GM12878 (cell line): ENCODE results near the gene SUFU. TPM values are rescaled to one million over a fixed set of nuclear protein-coding genes. Genes with fewer than 3 reads are reported as not detected.

Source experiments
- ATAC-seq: fragments of 200-7000 bp; cut with Tn5 transposase; 3 replicates; pipeline ENCODE4 v1.9.1; 2020; ENCODE audit warnings: mild to moderate bottlenecking, moderate library complexity
- BruUV-seq: library from RNA; stranded (reverse); fragments of 400-500 nt; replicated peaks from 2 replicates; lab custom pipeline; 2021; lab: Mats Ljungman, UMichigan
- CTCF ChIA-PET: fragments of 300-600 bp; sonication (Branson Sonifier 250); formaldehyde crosslinking; extraction: SDS; loops from one replicate; lab custom pipeline; 2021; ENCODE audit warnings: inconsistent platforms; lab: Yijun Ruan, JAX
- POLR2A ChIA-PET: fragments of 350-600 bp; formaldehyde crosslinking; extraction: SDS; loops from one replicate; lab custom pipeline; 2021; ENCODE audit warnings: inconsistent platforms; lab: Charles Lee
- RAD21 ChIA-PET: fragments of 300-600 bp; sonication (Branson Sonifier 250); formaldehyde crosslinking; loops from one replicate; lab custom pipeline; 2023; ENCODE audit warnings: antibody characterized with exemption; ENCODE audit not compliant: unreplicated experiment; lab: Charles Lee
- SMC1A ChIA-PET: fragments of 300-600 bp; sonication (Branson Sonifier 250); formaldehyde crosslinking; loops from one replicate; lab custom pipeline; 2023; ENCODE audit not compliant: unreplicated experiment, uncharacterized antibody; lab: Charles Lee
- DNase-seq: peaks from one replicate; pipeline ENCODE4 v3.0.0-alpha.2; 2011; ENCODE audit warnings: low read depth, low spot score
- FAIRE-seq: peaks from 3 replicates; lab custom pipeline; 2011; peaks lifted over from hg19 to GRCh38; lab: Jason Lieb, UNC
- H2AFZ ChIP-seq: 2 replicates; pipeline ENCODE4 v1.6.0; 2011; ENCODE audit warnings: low read depth, low read length, control low read depth; ENCODE audit not compliant: control insufficient read depth
- H3K27ac ChIP-seq: 2 replicates; pipeline ENCODE4 v1.5.1; 2011; ENCODE audit warnings: control low read depth; ENCODE audit not compliant: control insufficient read depth, insufficient read depth
- H3K27me3 ChIP-seq, 2 experiments: replicated peaks in 1 of 2; 2 replicates each; pipeline versions ENCODE4 v1.6.0 to v1.6.1; 2011; ENCODE audit warnings: low read length in 1 of 2; ENCODE audit not compliant: control insufficient read depth in 2 of 2, insufficient read depth in 2 of 2
- H3K36me3 ChIP-seq, 2 experiments: 2 replicates each; pipeline ENCODE4 v1.5.1; 2011; ENCODE audit warnings: low read length in 1 of 2; ENCODE audit not compliant: control insufficient read depth in 2 of 2, insufficient read depth in 2 of 2
- H3K4me1 ChIP-seq: 2 replicates; pipeline ENCODE4 v1.6.1; 2011; ENCODE audit warnings: mild to moderate bottlenecking, low read length, moderate library complexity, mixed read lengths; ENCODE audit not compliant: control insufficient read depth, insufficient read depth
- H3K4me2 ChIP-seq: 2 replicates; pipeline ENCODE4 v1.6.0; 2011; ENCODE audit warnings: control low read depth; ENCODE audit not compliant: control insufficient read depth, insufficient read depth
- H3K4me3 ChIP-seq: fragments of 200-600 bp; sonication (generic); 2 replicates; pipeline ENCODE4 v1.5.1; 2016
- H3K79me2 ChIP-seq: 2 replicates; pipeline ENCODE4 v1.6.0; 2011; ENCODE audit warnings: low read length; ENCODE audit not compliant: control insufficient read depth, insufficient read depth
- H3K9ac ChIP-seq: 2 replicates; pipeline ENCODE4 v1.8.0; 2011; ENCODE audit warnings: low read length, control low read depth, mixed read lengths; ENCODE audit not compliant: control insufficient read depth, insufficient read depth
- H3K9me3 ChIP-seq: replicated peaks from 3 replicates; pipeline ENCODE4 v1.5.1; 2011; ENCODE audit warnings: mild to moderate bottlenecking, low read length; ENCODE audit not compliant: control insufficient read depth, insufficient read depth
- H4K20me1 ChIP-seq: 2 replicates; pipeline ENCODE4 v1.6.0; 2011; ENCODE audit not compliant: control insufficient read depth, insufficient read depth
- BACH1 ChIP-seq: fragments of 450-650 bp; IDR thresholded peaks from 2 replicates; pipeline ENCODE4 v1.6.1; 2017; ENCODE audit warnings: mild to moderate bottlenecking, borderline replicate concordance
- BHLHE40 ChIP-seq, 2 experiments: fragments of 450-650 bp in 1 of 2; IDR thresholded peaks; 2 replicates each; pipeline ENCODE4 v1.6.1; 2011 to 2017; ENCODE audit warnings: low read depth in 2 of 2, borderline replicate concordance in 1 of 2, improper control_type of control experiment in 1 of 2, low read length in 1 of 2, mild to moderate bottlenecking in 1 of 2
- FOS ChIP-seq: IDR thresholded peaks from 3 replicates; pipeline ENCODE4 v1.6.1; 2011; ENCODE audit warnings: borderline replicate concordance; ENCODE audit not compliant: insufficient read length; ENCODE audit errors: extremely low read depth
- IKZF2 ChIP-seq, 2 experiments: fragments of 450-650 bp; IDR thresholded peaks; 2 replicates each; pipeline ENCODE4 v1.6.1; 2017; ENCODE audit warnings: mild to moderate bottlenecking in 2 of 2, moderate library complexity in 2 of 2
- MXI1 ChIP-seq: fragments of 150-350 bp; IDR thresholded peaks from 2 replicates; pipeline ENCODE4 v1.6.1; 2011; ENCODE audit warnings: low read depth, mild to moderate bottlenecking, inconsistent platforms, low read length, improper control_type of control experiment
- NFIC ChIP-seq: IDR thresholded peaks from 2 replicates; pipeline ENCODE4 v1.6.1; 2012; ENCODE audit warnings: low read depth, mild to moderate bottlenecking, inconsistent platforms, low read length, moderate library complexity
- NR2F1 ChIP-seq: fragments of 450-650 bp; conservative IDR thresholded peaks from 2 replicates; pipeline ENCODE4 v1.6.1; 2017; ENCODE audit warnings: mild to moderate bottlenecking
- RUNX3 ChIP-seq: IDR thresholded peaks from 2 replicates; pipeline ENCODE4 v1.6.1; 2012; ENCODE audit warnings: low read length, inconsistent platforms
- STAT3 ChIP-seq: IDR thresholded peaks from 2 replicates; pipeline ENCODE4 v1.6.1; 2011; ENCODE audit warnings: low read depth, low read length, improper control_type of control experiment
- TARDBP ChIP-seq: IDR thresholded peaks from 2 replicates; pipeline ENCODE4 v1.6.1; 2016; ENCODE audit warnings: borderline replicate concordance
- WGBS: methylation state at CpG from one replicate; pipeline ENCODE4 v1.1.6; 2016; ENCODE audit warnings: low lambda C conversion rate; ENCODE audit not compliant: insufficient replicate concordance, insufficient coverage; ENCODE audit errors: missing lambda C conversion rate; 5-methylcytosine and 5-hydroxymethylcytosine counted together
- in situ Hi-C: fragments of 300-500 bp; cut with MboI; formaldehyde crosslinking; loops from 9 replicates; pipeline ENCODE4 v1.14.3; 2018; ENCODE audit warnings: mixed read lengths
- intact Hi-C: fragments of 100-400 bp; cut with micrococcal nuclease; formaldehyde crosslinking; loops from one replicate; pipeline ENCODE4 v1.14.2; 2022; ENCODE audit not compliant: unreplicated experiment
- polyA plus RNA-seq, 11 experiments: library from polyadenylated mRNA; depleted of rRNA in 4 of 11; unstranded in 6 of 11; stranded (reverse) in 5 of 11; fragments of >200 nt; fragmentation: Nextera tagmentation in 4 of 11; fragmentation: Illumina TruSeq in 1 of 11; extraction: Ambion mirVana in 4 of 11; extraction: Trizol in 1 of 11; gene quantifications; 1 replicate in 1 of 11; 2 replicates in 10 of 11; pipeline versions ENCODE4 v1.2.1 to v1.2.3, GENCODE V29; 2011 to 2016; ENCODE audit warnings: inconsistent platforms in 2 of 11, missing spikeins in 2 of 11, low read depth in 1 of 11
- total RNA-seq, 4 experiments: library from RNA; depleted of rRNA in 3 of 4; stranded (reverse); fragments of >200 nt in 3 of 4; fragmentation: Illumina TruSeq in 1 of 4; extraction: Trizol in 1 of 4; gene quantifications; 2 replicates each; pipeline versions ENCODE4 v1.2.1 to v1.2.3, GENCODE V29; 2013 to 2021
- TF ChIP-seq, protein P1 (sequence below): fragments of 450-650 bp; IDR thresholded peaks from 2 replicates; pipeline ENCODE4 v1.6.1; 2017; ENCODE audit warnings: low read depth, mild to moderate bottlenecking, moderate library complexity
- TF ChIP-seq, protein P2 (sequence below): fragments of 450-650 bp; IDR thresholded peaks from 2 replicates; pipeline ENCODE4 v1.6.1; 2017; ENCODE audit warnings: antibody characterized with exemption, mild to moderate bottlenecking, moderate library complexity

The SUFU gene
- total and polyA plus RNA-seq, 10 of the 15 experiments (the other 5 are each of a cell fraction or from before 2014, with no cell fraction given): 0.68 to 7.7 (median 2.4) TPM

DNA sequence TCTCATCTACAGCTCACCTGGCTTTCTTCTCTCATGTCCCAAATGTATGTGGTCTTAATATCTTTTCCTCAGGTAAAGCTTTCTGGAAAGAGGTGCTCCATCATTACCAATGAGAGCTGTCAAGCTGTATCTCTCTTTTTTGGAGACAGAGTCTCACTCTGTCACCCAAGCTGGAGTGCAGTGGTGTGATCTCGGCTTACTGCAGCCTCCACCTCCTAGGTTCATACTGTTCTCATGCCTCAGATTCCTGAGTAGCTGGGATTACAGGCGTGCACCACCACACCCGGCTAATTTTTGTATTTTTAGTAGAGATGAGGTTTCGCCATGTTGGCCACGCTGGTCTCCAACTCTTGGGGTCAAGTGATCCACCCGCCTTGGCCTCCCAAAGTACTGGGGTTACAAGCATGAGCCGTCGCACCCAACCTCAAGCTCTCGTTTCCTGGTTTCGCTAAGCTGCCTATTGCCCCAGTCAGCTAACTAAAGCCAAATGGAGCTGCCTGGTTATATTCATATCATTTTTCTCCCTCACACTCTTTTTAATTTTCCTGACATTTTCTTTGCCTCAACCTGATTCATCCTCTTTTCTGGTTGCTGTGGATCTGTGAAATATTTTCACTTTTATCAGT is 60.5 kb downstream of the SUFU start:
- Histone ChIP-seq H3K9me3 (no peaks in the 10 kb centered on the region), H3K4me2 (peak overlapping the region; percentile 72), H4K20me1 (no peaks in the 10 kb centered on the region), H3K36me3 (no peaks in the 10 kb centered on the region), H2AFZ (no peak overlapping the region), H3K27ac (peak overlapping the region; percentile 42; the same call in 1 of the 2 replicates), H3K4me3 (no peak overlapping the region), H3K9ac (no peak overlapping the region), H3K27me3 (no peaks in the 10 kb centered on the region), H3K79me2 (no peaks in the 10 kb centered on the region), H3K4me1 (peaks cover 18% of the 10 kb centered on the region)
- intact Hi-C loops: no loop called here
- WGBS: 24% methylated on average over 10 of the region's 10 CpGs
- ATAC-seq (peak; percentile 99), DNase-seq (peak; percentile 16), FAIRE-seq (peak; percentile 92)
- in situ Hi-C loops: no loop called here
- no peak for TF ChIP-seq MXI1
- TF ChIP-seq STAT3: no peak
- no peak for TF ChIP-seq NFIC
- TF ChIP-seq RUNX3: peak; percentile 68
- no peak for TF ChIP-seq FOS
- TF ChIP-seq BACH1: no peak
- TF ChIP-seq IKZF2 (IDR thresholded peaks at IDR 0.05): peak in 1 of 2 experiments; percentile 24; a peak in 1 of 4 replicates
- TF ChIP-seq TARDBP: no peak
- TF ChIP-seq, protein P1, sequence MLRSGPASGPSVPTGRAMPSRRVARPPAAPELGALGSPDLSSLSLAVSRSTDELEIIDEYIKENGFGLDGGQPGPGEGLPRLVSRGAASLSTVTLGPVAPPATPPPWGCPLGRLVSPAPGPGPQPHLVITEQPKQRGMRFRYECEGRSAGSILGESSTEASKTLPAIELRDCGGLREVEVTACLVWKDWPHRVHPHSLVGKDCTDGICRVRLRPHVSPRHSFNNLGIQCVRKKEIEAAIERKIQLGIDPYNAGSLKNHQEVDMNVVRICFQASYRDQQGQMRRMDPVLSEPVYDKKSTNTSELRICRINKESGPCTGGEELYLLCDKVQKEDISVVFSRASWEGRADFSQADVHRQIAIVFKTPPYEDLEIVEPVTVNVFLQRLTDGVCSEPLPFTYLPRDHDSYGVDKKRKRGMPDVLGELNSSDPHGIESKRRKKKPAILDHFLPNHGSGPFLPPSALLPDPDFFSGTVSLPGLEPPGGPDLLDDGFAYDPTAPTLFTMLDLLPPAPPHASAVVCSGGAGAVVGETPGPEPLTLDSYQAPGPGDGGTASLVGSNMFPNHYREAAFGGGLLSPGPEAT: no peak
- TF ChIP-seq NR2F1: peak; percentile 37; the same call in 1 of the 2 replicates
- peak in 1 of 2 experiments; percentile 28; a peak in 1 of 4 replicates for TF ChIP-seq BHLHE40 (IDR thresholded peaks at IDR 0.05; ENCODE audit: borderline replicate concordance in 1 of 2, low read depth in 2 of 2, low read length in 1 of 2)
- TF ChIP-seq, protein P2, sequence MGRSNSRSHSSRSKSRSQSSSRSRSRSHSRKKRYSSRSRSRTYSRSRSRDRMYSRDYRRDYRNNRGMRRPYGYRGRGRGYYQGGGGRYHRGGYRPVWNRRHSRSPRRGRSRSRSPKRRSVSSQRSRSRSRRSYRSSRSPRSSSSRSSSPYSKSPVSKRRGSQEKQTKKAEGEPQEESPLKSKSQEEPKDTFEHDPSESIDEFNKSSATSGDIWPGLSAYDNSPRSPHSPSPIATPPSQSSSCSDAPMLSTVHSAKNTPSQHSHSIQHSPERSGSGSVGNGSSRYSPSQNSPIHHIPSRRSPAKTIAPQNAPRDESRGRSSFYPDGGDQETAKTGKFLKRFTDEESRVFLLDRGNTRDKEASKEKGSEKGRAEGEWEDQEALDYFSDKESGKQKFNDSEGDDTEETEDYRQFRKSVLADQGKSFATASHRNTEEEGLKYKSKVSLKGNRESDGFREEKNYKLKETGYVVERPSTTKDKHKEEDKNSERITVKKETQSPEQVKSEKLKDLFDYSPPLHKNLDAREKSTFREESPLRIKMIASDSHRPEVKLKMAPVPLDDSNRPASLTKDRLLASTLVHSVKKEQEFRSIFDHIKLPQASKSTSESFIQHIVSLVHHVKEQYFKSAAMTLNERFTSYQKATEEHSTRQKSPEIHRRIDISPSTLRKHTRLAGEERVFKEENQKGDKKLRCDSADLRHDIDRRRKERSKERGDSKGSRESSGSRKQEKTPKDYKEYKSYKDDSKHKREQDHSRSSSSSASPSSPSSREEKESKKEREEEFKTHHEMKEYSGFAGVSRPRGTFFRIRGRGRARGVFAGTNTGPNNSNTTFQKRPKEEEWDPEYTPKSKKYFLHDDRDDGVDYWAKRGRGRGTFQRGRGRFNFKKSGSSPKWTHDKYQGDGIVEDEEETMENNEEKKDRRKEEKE: no peak
- CTCF ChIA-PET: interaction anchor here (0.7 to 2.6 kb wide), 7 partner anchors 9 to 334 kb away, joined by 3 to 26 read pairs (median 4); partner anchors contain the start of genes ACTR1A and SUFU
- SMC1A ChIA-PET: interaction anchor here (0.6 to 2.1 kb wide), 8 partner anchors 11 to 71 kb away, joined by 3 to 18 read pairs (median 6); partner anchors contain the start of gene ACTR1A
- POLR2A ChIA-PET: interaction anchor here (0.9 to 1.4 kb wide), 3 partner anchors 56 to 62 kb away, joined by 4 to 5 read pairs (median 4); partner anchors contain the start of gene ACTR1A
- RAD21 ChIA-PET: interaction anchor here (0.7 to 3.2 kb wide), 5 partner anchors 20 to 62 kb away, joined by 3 to 12 read pairs (median 4); partner anchors contain the start of genes ACTR1A and SUFU
- BruUV-seq: no TSS peak
